ENCODE measurements around the gene CDK19. TPM values are rescaled to one million over a fixed set of nuclear protein-coding genes. Genes with fewer than 3 reads are reported as not detected.

CDK19 gene
- total RNA-seq, 3 donors from 2014 or later (not counting 1 experiment from before 2014, with no cell fraction given), result 21.2 to 30.8 (median 25.9) TPM

- no peaks in the 10 kb centered on the region for H3K4me1 ChIP-seq (ENCODE audit: control insufficient read depth, insufficient read depth, low read length)
- no peak overlapping the region for H3K27ac Mint-ChIP-seq
- H3K9me3 ChIP-seq (ENCODE audit: control insufficient read depth, insufficient read depth, low read length), result no peaks in the 10 kb centered on the region
- no peaks in the 10 kb centered on the region for H3K36me3 ChIP-seq (ENCODE audit: control insufficient read depth, insufficient read depth, low read length)
- WGBS (ENCODE audit: insufficient coverage), result no CpG with 5 or more reads among the region's 5 CpGs
- no peak overlapping the region for H3K4me3 Mint-ChIP-seq
- TF ChIP-seq, protein P1, sequence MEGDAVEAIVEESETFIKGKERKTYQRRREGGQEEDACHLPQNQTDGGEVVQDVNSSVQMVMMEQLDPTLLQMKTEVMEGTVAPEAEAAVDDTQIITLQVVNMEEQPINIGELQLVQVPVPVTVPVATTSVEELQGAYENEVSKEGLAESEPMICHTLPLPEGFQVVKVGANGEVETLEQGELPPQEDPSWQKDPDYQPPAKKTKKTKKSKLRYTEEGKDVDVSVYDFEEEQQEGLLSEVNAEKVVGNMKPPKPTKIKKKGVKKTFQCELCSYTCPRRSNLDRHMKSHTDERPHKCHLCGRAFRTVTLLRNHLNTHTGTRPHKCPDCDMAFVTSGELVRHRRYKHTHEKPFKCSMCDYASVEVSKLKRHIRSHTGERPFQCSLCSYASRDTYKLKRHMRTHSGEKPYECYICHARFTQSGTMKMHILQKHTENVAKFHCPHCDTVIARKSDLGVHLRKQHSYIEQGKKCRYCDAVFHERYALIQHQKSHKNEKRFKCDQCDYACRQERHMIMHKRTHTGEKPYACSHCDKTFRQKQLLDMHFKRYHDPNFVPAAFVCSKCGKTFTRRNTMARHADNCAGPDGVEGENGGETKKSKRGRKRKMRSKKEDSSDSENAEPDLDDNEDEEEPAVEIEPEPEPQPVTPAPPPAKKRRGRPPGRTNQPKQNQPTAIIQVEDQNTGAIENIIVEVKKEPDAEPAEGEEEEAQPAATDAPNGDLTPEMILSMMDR (IDR thresholded peaks at IDR 0.05), result no peak
- no peak overlapping the region for H3K27ac ChIP-seq (ENCODE audit: low read length)
- H3K4me3 ChIP-seq (ENCODE audit: low read length), result no peak overlapping the region
- H3K4me1 Mint-ChIP-seq, result peaks cover 15 to 22% of the 10 kb centered on the region in 2 donors
- intact Hi-C loops (cut with micrococcal nuclease), result no loop called here
- H3K27me3 ChIP-seq (ENCODE audit: control insufficient read depth, insufficient read depth, low read length), result no peaks in the 10 kb centered on the region
- no peak for DNase-seq
- H3K36me3 Mint-ChIP-seq, result no peaks in the 10 kb centered on the region
- no peak for ATAC-seq
- no peaks in the 10 kb centered on the region for H3K27me3 Mint-ChIP-seq (ENCODE audit: low read depth in 2 of 2)
- H3K9me3 Mint-ChIP-seq, result no peaks in the 10 kb centered on the region
Observed at GRCh38 chr6:110705543-110705942, 109.7 kb downstream of the CDK19 start.

DNA sequence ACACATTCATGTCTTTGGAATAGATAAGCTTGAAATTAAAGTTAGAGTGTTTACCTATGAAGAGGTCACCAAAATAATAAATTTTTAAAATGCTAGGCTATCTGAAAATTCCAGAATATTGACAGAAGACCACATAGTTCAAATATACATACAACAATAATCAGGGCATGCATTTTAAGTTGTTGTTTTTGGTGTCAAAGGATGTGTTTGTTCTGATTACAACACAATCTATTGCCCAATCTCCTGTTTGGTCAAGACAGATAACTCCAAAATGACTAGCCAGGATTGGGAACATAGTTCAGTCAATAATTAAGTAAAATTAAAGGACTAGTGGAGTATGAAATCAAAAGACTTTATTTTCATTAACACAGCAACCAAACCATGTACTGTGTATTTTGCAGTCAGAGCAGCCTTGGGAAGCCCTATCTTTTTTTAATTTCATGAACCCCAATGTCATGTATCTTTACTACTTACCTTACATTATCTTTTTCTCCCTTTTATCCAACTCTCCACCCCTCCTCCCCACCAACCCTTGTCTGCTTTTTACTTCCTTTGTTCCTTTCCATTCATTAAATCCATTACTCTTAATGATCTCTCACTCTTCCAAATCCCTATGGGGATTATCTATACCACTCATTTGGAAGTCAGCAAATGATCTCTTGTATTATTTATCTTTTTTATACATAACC, 111.2 kb downstream of the CDK19 start:
- no peak overlapping the region for H3K4me3 Mint-ChIP-seq
- ATAC-seq (no peak), DNase-seq (no peak)
- Histone ChIP-seq H3K9me3 (ENCODE audit: control insufficient read depth, insufficient read depth, low read length) (no peaks in the 10 kb centered on the region), H3K27me3 (ENCODE audit: control insufficient read depth, insufficient read depth, low read length) (no peaks in the 10 kb centered on the region), H3K4me3 (ENCODE audit: low read length) (no peak overlapping the region), H3K4me1 (ENCODE audit: control insufficient read depth, insufficient read depth, low read length) (no peaks in the 10 kb centered on the region), H3K27ac (ENCODE audit: low read length) (no peak overlapping the region), H3K36me3 (ENCODE audit: control insufficient read depth, insufficient read depth, low read length) (no peaks in the 10 kb centered on the region)
- TF ChIP-seq, protein P1 (IDR thresholded peaks at IDR 0.05), result no peak
- no peaks in the 10 kb centered on the region for H3K27me3 Mint-ChIP-seq (ENCODE audit: low read depth in 2 of 2)
- no peaks in the 10 kb centered on the region for H3K36me3 Mint-ChIP-seq
- peaks cover 14 to 20% of the 10 kb centered on the region in 2 donors for H3K4me1 Mint-ChIP-seq
- intact Hi-C loops (cut with micrococcal nuclease), result no loop called here
- peak overlapping the region in 1 of 2 donors; percentile 1 for H3K27ac Mint-ChIP-seq
- no peaks in the 10 kb centered on the region for H3K9me3 Mint-ChIP-seq

GRCh38 chr6:110703010-110703905, 112.0 kb downstream of the CDK19 start:
- no peak for ATAC-seq
- Mint-ChIP-seq H3K36me3 (no peaks in the 10 kb centered on the region), H3K27ac (no peak overlapping the region), H3K9me3 (no peaks in the 10 kb centered on the region), H3K4me1 (peaks cover 7 to 16% of the 10 kb centered on the region in 2 donors), H3K27me3 (ENCODE audit: low read depth in 2 of 2) (no peaks in the 10 kb centered on the region), H3K4me3 (no peak overlapping the region)
- H3K36me3 ChIP-seq (ENCODE audit: control insufficient read depth, insufficient read depth, low read length), result no peaks in the 10 kb centered on the region
- intact Hi-C loops (cut with micrococcal nuclease), result no loop called here
- no peak overlapping the region for H3K27ac ChIP-seq (ENCODE audit: low read length)
- TF ChIP-seq, protein P1 (IDR thresholded peaks at IDR 0.05), result no peak
- WGBS (ENCODE audit: insufficient coverage), result 75% methylated on average over 2 of the region's 2 CpGs
- no peak for DNase-seq
- no peaks in the 10 kb centered on the region for H3K9me3 ChIP-seq (ENCODE audit: control insufficient read depth, insufficient read depth, low read length)
- H3K27me3 ChIP-seq (ENCODE audit: control insufficient read depth, insufficient read depth, low read length), result no peaks in the 10 kb centered on the region
- no peaks in the 10 kb centered on the region for H3K4me1 ChIP-seq (ENCODE audit: control insufficient read depth, insufficient read depth, low read length)
- no peak overlapping the region for H3K4me3 ChIP-seq (ENCODE audit: low read length)

Measured in natural killer cell (primary cell).